Erythroblast (primary cell): ENCODE results near the gene SUGCT.

Experiments
- DNase-seq, 2 experiments: peaks; one replicate each; lab custom pipeline; 2025; lab: John Stamatoyannopoulos, UW
- GATA1 ChIP-seq: IDR thresholded peaks from 2 replicates; pipeline ENCODE4 v1.6.1; 2011; ENCODE audit warnings: low read depth, mild to moderate bottlenecking, control low read depth, low read length, moderate library complexity
- POLR2A ChIP-seq: IDR thresholded peaks from 2 replicates; pipeline ENCODE4 v1.6.1; 2011; ENCODE audit warnings: mild to moderate bottlenecking, low read length

Gene SUGCT

DNA sequence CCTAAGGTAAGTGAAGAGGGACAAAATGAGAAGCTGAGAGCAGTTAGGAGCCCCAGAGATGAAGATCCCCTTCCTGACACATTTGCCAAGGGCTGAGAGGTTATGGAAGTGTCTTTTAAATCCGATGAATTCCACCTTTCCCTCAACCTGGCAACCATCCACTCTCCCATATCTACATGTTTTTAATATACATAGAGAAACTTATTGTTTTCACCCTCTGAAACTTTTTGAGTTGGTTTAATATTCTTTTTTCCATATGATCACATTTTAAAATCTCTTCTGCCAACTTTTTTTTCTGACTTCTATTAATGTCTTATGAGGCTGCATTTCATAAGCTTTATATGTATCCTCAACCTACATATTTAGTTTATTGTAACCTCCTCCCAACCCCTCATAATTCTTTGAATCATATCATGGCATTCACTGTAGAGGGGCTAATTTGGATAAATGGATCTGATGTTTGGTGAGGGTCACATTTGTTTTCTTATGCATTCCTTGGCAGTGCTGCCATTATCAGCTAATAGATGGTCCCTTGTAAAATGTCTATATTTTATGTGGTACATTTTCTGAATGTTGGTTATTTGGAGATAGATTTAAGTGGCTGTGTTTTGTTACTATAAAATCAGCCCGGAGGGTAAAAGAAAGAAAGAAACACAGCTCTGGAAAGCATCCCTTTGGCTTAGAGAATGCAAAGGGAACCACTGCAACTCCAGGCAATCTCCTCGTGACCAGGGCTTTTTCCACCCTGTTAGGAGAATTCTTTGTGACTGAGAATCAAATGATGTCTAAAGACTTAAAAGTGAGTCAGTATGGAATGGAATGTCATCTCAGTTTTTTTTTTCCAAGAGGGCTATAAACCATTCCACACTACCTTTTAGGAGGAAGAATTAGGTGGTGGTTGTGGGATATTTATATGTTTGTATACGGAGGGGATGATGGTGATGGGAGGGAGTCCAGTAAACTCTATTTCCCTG, 334.4 kb downstream of the SUGCT start:
- TF ChIP-seq GATA1 (no peak), POLR2A (no peak)
- DNase-seq = no peak

DNA sequence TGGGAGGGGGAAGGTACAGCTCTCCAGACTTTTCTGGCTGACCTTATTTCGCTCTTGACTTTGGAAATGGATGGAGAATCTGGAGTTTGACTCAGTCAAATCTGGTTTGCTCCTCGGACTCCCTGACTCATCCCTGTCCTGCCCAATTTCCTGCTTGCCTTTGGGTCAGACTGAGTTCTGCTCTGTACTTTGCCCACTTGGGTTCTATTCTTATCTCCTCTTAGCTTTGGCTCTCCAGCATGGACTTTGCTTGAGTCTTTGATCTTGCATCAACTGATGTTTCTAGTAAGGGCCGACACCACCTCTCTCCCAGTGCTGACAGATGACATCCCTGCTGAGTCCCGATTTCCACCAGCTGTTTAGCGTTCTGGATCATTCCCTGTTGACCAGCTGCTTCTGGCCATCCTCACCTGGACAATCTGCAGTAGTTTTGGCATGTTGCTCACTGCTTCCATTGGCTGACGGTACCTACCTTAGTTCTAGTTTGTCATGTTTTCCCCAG, 335.3 kb downstream of the SUGCT start:
- no peak for DNase-seq
- TF ChIP-seq GATA1 = no peak
- no peak for TF ChIP-seq POLR2A

DNA sequence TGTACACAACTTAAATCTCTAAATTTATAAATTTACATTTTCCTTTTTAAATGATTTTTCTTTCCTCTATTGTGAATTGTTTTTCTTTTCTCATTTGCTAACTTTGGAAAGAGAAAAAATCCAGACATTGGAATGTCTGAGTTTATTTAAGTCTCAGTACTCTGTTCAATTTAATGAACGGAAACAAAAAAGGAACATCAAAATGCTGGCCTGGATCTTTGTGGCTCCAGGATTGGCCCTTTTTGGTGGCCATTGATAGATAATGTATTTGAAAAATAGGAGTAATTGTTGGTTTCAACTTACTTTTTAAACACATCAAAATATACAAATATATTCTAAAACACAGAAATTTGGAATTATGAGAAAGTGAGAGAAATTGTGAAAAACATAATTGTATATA, 336.0 kb downstream of the SUGCT start:
- TF ChIP-seq POLR2A (no peak), GATA1 (no peak)
- no peak for DNase-seq

DNA sequence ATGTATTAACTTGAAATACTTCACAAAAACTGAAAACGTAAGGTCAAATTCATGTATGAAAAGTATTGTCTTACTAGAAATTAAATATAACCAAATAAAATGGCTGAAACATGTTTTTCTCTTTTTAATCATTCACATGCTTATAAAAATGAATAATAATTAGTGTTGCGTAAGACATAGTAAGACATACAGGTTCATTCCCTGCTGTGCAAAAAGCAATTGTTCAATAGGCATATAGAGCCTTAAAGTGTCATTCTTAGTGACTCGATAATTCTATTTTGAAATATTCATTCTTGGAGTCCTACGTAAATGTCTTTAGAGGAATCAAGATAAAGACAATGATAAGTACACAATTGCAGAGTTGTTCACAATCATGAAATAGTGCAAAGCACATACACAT, 337.1 kb downstream of the SUGCT start:
- TF ChIP-seq POLR2A = no peak
- TF ChIP-seq GATA1 = no peak
- DNase-seq = no peak

DNA sequence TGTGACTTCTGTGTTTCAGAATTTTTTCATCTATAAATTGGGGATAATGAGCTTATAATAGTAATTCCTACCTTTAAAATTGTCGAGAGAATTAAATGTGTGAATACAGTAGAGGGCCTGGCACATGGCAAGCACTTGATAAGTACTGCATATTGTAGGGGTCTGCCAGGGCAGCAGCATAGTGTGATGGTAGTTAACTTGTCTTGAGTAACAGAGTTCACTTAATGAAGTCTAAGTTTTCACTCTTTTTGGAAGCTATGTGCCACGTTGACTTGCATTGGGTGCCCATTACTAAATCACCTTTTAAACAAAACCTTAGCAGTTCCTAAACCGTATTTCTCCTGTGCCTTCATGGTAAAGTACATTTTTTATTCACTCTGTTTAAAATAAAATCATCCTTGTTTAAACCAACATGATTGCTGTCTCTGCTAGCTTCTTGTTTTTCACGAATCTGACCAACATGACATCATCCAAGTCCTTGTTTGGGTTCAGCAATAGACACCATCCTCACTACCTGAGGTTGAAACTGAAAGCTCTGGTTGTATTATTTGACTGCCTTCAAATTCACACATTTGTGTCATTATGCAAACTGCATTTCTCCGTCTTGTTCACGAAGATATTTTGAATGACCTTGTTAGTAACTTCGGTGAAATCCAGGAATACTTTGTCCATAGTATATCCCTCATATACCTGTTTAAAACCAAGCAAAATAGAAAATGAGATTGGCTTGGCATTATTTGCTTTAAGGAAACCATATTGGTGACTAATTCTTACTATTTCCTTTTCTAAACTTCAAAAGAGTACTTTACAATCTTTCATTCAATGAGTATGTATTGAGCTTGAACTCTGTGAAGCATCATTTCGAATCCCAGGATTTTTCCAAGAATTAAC, 340.2 kb downstream of the SUGCT start:
- TF ChIP-seq POLR2A (no peak), GATA1 (no peak)
- DNase-seq = no peak

DNA sequence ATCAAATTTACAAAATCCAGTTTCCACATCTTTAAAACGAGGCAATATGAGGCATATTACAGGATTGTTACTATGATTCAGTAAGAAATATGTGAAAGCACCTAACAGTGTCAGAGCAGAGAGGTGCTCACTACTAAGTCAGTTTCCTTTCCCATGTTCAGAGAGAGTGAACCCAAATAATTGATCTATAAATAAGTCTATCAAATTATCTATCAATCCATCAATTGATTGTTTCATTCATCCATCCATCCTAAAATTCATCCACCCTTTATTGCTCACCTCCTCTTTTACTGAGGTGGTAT, 340.8 kb downstream of the SUGCT start:
- TF ChIP-seq GATA1 = no peak
- no peak for TF ChIP-seq POLR2A
- no peak for DNase-seq

DNA sequence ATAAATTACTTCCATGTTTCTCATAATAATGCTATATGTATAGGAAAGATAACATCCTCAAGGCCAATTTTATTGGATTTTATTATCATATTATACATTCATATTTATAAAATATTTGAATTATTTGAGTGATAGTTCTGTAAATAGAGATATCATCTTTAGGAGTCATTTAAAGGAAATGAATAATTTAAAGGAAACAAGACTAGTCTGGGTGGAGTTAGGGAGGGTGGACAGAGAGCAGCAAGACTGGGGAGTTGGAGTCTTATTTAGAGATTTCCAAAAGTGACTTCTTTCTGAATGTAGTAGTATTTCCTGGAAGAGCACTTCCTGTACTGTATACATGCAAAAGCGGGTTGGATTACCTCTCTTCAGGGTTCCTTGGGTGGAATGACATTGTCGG, 342.3 kb downstream of the SUGCT start:
- no peak for DNase-seq
- TF ChIP-seq POLR2A (no peak), GATA1 (no peak)

DNA sequence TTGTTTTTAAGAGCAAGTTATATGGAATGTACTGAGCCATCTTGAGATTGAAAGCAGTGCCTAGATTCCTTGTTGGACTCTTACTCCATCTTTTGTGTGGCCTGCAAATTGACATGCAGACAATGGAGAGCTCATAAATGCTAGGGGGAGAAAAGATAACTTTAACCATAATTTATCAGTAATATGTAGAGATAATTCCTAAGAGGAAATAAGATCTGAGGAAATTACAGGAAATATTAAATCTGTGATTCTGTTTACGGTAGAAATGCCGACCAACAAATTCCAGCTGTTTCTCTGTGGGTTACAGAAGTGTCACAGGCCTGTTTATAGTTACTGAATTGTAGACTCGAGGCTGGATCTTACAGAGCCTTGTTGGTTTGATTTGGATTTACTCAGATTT, 348.0 kb downstream of the SUGCT start:
- no peak for DNase-seq
- TF ChIP-seq GATA1 (no peak), POLR2A (no peak)

DNA sequence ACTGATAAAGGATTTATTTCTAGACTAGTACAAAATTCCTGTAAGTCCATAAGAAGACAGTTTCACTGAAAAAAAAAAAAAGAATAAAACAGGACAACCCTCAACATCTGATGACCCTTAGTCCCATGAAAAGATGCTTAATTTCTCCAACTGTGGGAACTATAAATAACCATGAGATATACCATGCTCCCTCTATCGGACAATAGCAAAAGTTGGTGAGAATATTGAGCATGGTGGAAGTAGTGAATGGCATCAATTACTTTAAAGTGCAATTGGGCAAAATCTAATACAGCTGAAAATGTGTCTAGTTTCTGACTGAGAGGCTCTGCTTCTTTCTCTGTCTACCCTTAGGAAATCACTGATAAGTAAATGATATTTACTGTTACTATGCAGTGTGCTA, 348.8 kb downstream of the SUGCT start:
- TF ChIP-seq POLR2A (no peak), GATA1 (no peak)
- no peak for DNase-seq

DNA sequence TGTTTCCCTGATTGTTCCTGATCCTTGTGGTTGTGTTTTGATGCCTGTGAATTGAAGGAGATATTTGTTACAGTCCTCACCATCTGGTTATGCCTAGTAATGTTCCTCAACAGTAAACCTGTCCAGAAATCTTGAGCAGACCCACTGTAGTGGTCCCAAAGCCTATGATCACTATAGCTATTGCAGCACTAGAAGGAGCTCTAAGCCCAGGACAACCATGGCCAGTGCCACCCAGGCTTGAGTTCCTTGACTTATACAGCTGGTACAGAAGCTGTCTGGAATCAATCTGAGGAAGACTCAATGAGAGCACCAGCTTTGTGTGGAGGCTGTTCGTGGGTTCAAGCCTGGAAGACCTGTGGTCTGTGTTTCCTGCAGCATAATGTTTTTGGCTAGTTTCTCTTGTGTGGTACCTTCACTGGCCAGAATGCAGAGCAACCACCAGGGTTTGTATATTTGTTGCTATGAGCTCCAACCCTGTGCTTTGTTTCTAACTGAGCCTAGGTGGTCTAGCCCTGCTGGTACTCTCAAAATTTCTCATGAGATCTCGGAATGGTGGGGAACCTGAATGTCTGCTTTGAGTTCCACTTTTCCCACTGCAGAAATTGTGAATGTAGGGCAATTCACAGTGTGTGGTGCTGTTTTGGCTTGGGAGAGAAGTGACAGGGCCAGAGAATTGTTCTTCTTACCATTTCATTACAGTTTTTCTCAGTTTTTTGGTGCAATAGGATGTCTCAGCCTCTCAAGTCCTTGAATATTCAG, 355.2 kb downstream of the SUGCT start:
- TF ChIP-seq GATA1 = no peak
- TF ChIP-seq POLR2A = no peak
- no peak for DNase-seq

DNA sequence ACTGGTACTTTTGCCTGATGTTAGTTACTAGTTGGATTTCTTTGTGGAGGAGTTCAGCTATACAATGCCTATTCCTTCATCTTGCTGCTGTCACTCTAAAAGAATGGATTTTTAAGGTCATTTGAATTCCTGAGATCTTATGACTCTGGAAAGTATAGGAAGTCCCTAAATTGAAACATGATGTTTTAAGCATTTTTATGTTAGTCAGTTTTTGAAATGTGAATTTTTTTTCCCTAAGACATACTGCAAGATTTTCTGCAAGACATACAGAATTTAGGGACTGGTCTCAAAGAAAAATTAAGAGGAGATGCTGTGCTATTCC, 355.8 kb downstream of the SUGCT start:
- DNase-seq = no peak
- TF ChIP-seq GATA1 (no peak), POLR2A (no peak)

DNA sequence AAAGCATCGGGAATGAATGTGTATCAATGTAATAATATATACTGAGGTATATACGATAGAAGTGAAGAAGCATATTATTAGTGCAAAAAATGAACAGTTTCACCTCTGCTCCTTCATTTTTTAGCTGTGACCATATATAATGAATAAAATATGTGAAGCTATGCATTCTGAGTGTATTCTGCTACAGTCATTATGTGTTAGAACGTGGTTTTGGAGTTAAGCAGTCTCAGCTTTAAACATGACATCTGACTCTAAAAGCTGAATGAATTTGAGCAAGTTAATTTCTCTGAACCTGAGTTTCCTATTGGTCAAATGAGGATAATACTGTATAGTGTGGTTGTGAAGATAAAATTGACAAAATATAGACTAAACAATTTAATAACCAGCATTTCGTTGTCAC, 358.1 kb downstream of the SUGCT start:
- DNase-seq = no peak
- TF ChIP-seq POLR2A (no peak), GATA1 (no peak)

DNA sequence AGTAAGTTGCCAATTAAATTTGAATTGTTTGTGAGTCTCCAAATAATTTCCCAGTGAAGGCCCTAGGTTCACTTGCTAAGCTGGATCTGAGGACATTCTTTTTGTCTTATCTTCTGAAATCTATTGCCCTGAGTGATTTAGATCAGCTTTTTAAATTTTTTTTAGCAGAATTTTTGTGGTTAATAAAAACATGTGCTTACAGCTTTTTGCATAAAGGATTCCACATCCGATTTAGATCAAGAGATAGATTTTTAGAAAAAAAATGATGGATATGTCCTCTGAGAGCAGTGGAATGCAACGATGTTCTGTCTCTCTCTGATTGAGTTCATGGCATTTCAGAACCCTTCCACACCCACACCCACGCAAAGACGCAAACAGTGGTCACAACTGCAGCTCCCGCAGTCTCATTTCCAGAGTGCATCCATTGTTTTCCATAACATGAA, 358.8 kb downstream of the SUGCT start:
- DNase-seq = no peak
- no peak for TF ChIP-seq POLR2A
- no peak for TF ChIP-seq GATA1
